ENCODE results near the gene PTPRCAP. TPM values are rescaled to one million over a fixed set of nuclear protein-coding genes. Genes with fewer than 3 reads are reported as not detected.
A peak's percentile ranks its signal among the peaks of the same experiment; 100 is the strongest.

Gene PTPRCAP
- total and polyA plus RNA-seq, 2 experiments from 2014 or later: 3.3 to 3.5 TPM

DNA sequence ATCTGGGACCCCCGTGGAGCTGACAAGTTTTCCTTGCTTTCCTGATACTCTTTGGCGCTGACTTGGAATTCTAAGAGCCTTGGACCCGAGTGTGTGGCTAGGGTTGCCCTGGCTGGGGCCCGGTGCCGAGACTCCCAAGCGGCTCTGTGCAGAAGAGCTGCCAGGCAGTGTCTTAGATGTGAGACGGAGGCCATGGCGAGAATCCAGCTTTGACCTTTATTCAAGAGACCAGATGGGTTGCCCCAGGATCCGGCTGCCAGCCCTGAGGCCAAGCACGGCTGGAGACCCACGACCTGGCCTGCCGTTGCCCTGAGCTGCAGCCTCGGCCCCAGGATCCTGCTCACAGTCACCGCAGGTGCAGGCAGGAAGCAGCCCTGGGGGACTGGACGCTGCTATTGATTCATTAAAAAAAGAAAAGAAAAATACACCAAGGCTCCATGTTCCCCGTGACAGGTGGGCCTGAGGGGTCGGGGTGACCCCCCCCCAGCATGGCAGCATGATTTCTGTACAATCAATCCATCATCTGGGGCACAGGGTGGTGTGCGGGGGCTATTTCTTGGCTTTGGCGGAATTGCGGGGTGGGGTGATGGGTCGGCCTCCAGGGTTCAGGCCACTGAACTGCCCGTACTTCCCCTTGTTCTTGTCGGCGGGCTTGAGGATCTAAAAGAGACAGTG, 39.4 kb downstream of the PTPRCAP start:
- Histone ChIP-seq H3K9me2 (ENCODE audit: insufficient read depth) (no peaks in the 10 kb centered on the region), H3K4me3 (no peak overlapping the region), H3K4me1 (ENCODE audit: insufficient read depth) (peaks cover 24% of the 10 kb centered on the region), H3K27me3 (ENCODE audit: insufficient read depth) (no peaks in the 10 kb centered on the region), H2AFZ (no peak overlapping the region), H3K27ac (ENCODE audit: low read depth) (no peak overlapping the region), H4K20me1 (replicated peaks; ENCODE audit: insufficient read depth) (peaks cover 8% of the 10 kb centered on the region; the same call in 1 of the 2 replicates), H3K79me2 (replicated peaks; ENCODE audit: insufficient read depth) (peaks cover 16% of the 10 kb centered on the region), H3K4me2 (no peak overlapping the region), H3F3A (replicated peaks; ENCODE audit: low read depth) (0 out of 2 replicates have a peak, but pooled peaks cover 4% of the 10 kb centered on the region), H3K36me3 (ENCODE audit: insufficient read depth) (no peaks in the 10 kb centered on the region)
- no peak for DNase-seq (ENCODE audit: low spot score)
- TF ChIP-seq, protein P1, sequence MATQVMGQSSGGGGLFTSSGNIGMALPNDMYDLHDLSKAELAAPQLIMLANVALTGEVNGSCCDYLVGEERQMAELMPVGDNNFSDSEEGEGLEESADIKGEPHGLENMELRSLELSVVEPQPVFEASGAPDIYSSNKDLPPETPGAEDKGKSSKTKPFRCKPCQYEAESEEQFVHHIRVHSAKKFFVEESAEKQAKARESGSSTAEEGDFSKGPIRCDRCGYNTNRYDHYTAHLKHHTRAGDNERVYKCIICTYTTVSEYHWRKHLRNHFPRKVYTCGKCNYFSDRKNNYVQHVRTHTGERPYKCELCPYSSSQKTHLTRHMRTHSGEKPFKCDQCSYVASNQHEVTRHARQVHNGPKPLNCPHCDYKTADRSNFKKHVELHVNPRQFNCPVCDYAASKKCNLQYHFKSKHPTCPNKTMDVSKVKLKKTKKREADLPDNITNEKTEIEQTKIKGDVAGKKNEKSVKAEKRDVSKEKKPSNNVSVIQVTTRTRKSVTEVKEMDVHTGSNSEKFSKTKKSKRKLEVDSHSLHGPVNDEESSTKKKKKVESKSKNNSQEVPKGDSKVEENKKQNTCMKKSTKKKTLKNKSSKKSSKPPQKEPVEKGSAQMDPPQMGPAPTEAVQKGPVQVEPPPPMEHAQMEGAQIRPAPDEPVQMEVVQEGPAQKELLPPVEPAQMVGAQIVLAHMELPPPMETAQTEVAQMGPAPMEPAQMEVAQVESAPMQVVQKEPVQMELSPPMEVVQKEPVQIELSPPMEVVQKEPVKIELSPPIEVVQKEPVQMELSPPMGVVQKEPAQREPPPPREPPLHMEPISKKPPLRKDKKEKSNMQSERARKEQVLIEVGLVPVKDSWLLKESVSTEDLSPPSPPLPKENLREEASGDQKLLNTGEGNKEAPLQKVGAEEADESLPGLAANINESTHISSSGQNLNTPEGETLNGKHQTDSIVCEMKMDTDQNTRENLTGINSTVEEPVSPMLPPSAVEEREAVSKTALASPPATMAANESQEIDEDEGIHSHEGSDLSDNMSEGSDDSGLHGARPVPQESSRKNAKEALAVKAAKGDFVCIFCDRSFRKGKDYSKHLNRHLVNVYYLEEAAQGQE (IDR thresholded peaks at IDR 0.05; ENCODE audit: unreplicated experiment): no peak
- TF ChIP-seq ZNF114 (CRISPR knock-in tag; IDR thresholded peaks at IDR 0.05) (no peak), STAT1 (IDR thresholded peaks at IDR 0.05; ENCODE audit: unreplicated experiment) (no peak), CREB1 (CRISPR knock-in tag; IDR thresholded peaks at IDR 0.05; ENCODE audit: low read depth) (no peak), EZH2phosphoT487 (IDR thresholded peaks at IDR 0.05; ENCODE audit: unreplicated experiment) (no peak), EZH2 (IDR thresholded peaks at IDR 0.05; ENCODE audit: low read depth, unreplicated experiment) (no peak), JUNB (IDR thresholded peaks at IDR 0.05; ENCODE audit: unreplicated experiment) (no peak), POLR2AphosphoS5 (IDR thresholded peaks at IDR 0.05; ENCODE audit: low read depth) (no peak), ZNF331 (CRISPR knock-in tag; IDR thresholded peaks at IDR 0.05; ENCODE audit: low read depth) (no peak), ZNF462 (CRISPR knock-in tag; IDR thresholded peaks at IDR 0.05) (no peak), ETS1 (IDR thresholded peaks at IDR 0.05) (no peak), NANOG (IDR thresholded peaks at IDR 0.05; ENCODE audit: borderline replicate concordance) (no peak)
- TF ChIP-seq, protein P2, sequence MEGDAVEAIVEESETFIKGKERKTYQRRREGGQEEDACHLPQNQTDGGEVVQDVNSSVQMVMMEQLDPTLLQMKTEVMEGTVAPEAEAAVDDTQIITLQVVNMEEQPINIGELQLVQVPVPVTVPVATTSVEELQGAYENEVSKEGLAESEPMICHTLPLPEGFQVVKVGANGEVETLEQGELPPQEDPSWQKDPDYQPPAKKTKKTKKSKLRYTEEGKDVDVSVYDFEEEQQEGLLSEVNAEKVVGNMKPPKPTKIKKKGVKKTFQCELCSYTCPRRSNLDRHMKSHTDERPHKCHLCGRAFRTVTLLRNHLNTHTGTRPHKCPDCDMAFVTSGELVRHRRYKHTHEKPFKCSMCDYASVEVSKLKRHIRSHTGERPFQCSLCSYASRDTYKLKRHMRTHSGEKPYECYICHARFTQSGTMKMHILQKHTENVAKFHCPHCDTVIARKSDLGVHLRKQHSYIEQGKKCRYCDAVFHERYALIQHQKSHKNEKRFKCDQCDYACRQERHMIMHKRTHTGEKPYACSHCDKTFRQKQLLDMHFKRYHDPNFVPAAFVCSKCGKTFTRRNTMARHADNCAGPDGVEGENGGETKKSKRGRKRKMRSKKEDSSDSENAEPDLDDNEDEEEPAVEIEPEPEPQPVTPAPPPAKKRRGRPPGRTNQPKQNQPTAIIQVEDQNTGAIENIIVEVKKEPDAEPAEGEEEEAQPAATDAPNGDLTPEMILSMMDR (conservative IDR thresholded peaks at IDR 0.05; ENCODE audit: low read depth in 2 of 2): no peak
- peaks cover 44% of the 10 kb centered on the region for H3K36me3 Mint-ChIP-seq (ENCODE audit: low read depth)
- no peaks in the 10 kb centered on the region for H3K9me3 Mint-ChIP-seq
- ATAC-seq: no peak
- H3K4me3 Mint-ChIP-seq: peak overlapping the region; percentile 9; the same call in 1 of the 3 replicates
- peak overlapping the region; percentile 56; the same call in 1 of the 2 replicates for H3K27ac Mint-ChIP-seq
- H3K27me3 Mint-ChIP-seq (ENCODE audit: insufficient read depth, low read depth, poor library complexity): peaks cover 14% of the 10 kb centered on the region
- peaks cover 30% of the 10 kb centered on the region for H3K4me1 Mint-ChIP-seq
